Measurements from ENCODE around the gene ALOX12B.

- TF ChIP-seq RFX5 (IDR thresholded peaks at IDR 0.05; ENCODE audit: low read length) (no peak), RAD21 (IDR thresholded peaks at IDR 0.05; ENCODE audit: low read length) (no peak), SMC3 (IDR thresholded peaks at IDR 0.05; ENCODE audit: low read depth, low read length) (no peak), MAX (IDR thresholded peaks at IDR 0.05; ENCODE audit: low read depth) (no peak), CTCF (IDR thresholded peaks at IDR 0.05) (no peak), REST (IDR thresholded peaks at IDR 0.05; ENCODE audit: low read depth, low read length) (no peak), ZBTB33 (IDR thresholded peaks at IDR 0.05; ENCODE audit: borderline replicate concordance, low read depth) (no peak), RXRA (IDR thresholded peaks at IDR 0.05; ENCODE audit: borderline replicate concordance, low read depth) (no peak), FOSL2 (IDR thresholded peaks at IDR 0.05; ENCODE audit: borderline replicate concordance, low read depth) (no peak), RCOR1 (IDR thresholded peaks at IDR 0.05; ENCODE audit: low read length) (no peak), JUND (IDR thresholded peaks at IDR 0.05) (no peak), POLR2AphosphoS5 (IDR thresholded peaks at IDR 0.05; ENCODE audit: low read depth, low read length) (no peak)
These were observed 35.7 kb downstream of the ALOX12B start for GRCh38 chr17:8051831-8052230.
